Activated naive CD8-positive, alpha-beta T cell (primary cell): ENCODE results near the gene MSRB3.

Source experiments
- H3K27ac Mint-ChIP-seq: one replicate; pipeline ENCODE4 v1.8.0; 2021; ENCODE audit warnings: mixed read lengths
- H3K27me3 Mint-ChIP-seq: one replicate; pipeline ENCODE4 v1.8.0; 2021; ENCODE audit warnings: mixed read lengths
- H3K36me3 Mint-ChIP-seq: one replicate; pipeline ENCODE4 v1.8.0; 2021; ENCODE audit warnings: mixed read lengths
- H3K4me1 Mint-ChIP-seq: one replicate; pipeline ENCODE4 v1.8.0; 2021; ENCODE audit warnings: low read depth, mixed read lengths
- H3K4me3 Mint-ChIP-seq: one replicate; pipeline ENCODE4 v1.8.0; 2021; ENCODE audit warnings: mild to moderate bottlenecking, mixed read lengths
- H3K9me3 Mint-ChIP-seq: one replicate; pipeline ENCODE4 v1.8.0; 2021; ENCODE audit warnings: low read depth, mixed read lengths

MSRB3 gene

DNA sequence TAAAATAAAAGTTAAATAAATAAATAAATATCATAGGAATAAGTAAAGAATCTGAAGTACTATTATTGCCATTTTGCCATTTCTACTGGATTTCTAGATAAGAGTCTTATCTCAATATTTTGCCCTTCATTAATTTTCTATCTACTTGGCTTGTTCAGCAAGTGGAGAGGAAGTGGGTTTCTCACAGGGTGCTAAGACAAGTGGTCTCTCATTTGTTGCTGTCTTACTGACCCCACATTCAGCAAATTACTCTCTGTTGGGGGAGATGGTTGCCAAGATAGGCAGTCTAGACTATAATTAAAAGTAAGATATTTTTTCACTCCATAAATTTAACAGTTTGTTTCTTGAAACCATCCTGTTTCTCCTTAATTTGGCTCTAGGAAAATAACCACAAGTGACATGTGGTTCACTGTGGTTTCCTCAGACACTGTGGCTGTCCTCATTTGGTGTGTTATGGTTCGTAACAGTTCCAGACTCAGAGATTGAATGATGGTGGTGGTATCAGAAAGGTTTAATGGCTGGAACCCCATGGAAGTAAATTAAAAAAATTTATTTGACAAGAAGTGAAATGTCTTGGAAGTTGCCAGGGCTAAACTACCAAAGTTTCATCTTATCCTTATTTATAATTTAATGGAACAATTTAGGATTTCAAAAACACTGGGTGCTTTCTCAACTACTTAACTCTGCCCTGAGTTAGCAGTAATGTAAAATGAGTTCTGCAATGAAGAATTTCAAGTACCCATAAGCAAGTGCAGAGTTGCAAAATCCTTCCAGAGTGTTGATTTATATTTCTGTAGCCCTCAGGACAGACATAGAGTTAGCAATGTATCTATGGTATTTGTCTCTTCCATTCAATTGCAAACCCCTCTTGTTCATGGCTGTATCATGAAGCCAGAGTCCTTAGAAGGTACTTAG, 214.8 kb downstream of the MSRB3 start:
- Mint-ChIP-seq H3K9me3 (peaks cover 6% of the 10 kb centered on the region), H3K27ac (no peak overlapping the region), H3K4me3 (no peak overlapping the region), H3K4me1 (peaks cover 7% of the 10 kb centered on the region), H3K27me3 (peaks cover 8% of the 10 kb centered on the region), H3K36me3 (no peaks in the 10 kb centered on the region)

DNA sequence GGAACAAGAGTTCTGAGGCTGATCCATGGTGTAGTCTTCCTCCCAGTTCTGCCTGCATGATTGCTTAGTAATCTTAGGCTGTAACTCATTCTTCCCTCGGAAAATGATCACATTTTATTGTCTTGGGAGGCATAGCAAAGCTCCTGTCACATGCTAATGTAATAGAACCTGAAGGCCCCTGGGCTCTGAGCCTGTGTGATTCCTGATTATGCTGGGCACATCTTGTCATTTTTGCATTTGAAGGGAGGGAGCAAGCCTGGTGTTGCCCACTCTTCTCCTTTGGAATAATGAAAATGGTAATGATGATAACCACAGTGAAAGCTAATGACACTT, 215.4 kb downstream of the MSRB3 start:
- no peak overlapping the region for H3K27ac Mint-ChIP-seq
- no peaks in the 10 kb centered on the region for H3K36me3 Mint-ChIP-seq
- no peak overlapping the region for H3K4me3 Mint-ChIP-seq
- peaks cover 6% of the 10 kb centered on the region for H3K9me3 Mint-ChIP-seq
- H3K4me1 Mint-ChIP-seq = peaks cover 7% of the 10 kb centered on the region
- H3K27me3 Mint-ChIP-seq = peaks cover 6% of the 10 kb centered on the region

DNA sequence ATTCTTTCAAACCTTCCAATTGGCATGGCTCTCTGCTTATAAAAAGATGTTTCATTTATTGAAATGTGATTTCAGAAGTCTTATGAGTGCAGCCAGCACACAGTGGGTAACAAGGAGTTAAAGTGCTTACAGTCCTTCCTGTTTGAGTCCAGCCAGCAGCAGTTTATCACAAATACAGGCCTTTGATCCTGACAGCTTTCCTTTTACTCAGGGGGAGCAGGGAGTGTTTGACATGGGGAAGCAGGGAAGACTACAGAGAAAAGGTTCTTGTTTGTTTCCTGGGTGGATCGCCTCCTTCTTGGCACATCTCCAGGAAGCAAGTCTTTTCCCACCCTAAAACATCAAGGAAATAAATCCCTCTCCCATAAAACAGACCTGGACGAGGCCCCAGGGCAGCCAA, 216.1 kb downstream of the MSRB3 start:
- Mint-ChIP-seq H3K27me3 (peaks cover 6% of the 10 kb centered on the region), H3K4me1 (peaks cover 7% of the 10 kb centered on the region), H3K27ac (no peak overlapping the region), H3K36me3 (no peaks in the 10 kb centered on the region), H3K4me3 (no peak overlapping the region), H3K9me3 (peaks cover 6% of the 10 kb centered on the region)

DNA sequence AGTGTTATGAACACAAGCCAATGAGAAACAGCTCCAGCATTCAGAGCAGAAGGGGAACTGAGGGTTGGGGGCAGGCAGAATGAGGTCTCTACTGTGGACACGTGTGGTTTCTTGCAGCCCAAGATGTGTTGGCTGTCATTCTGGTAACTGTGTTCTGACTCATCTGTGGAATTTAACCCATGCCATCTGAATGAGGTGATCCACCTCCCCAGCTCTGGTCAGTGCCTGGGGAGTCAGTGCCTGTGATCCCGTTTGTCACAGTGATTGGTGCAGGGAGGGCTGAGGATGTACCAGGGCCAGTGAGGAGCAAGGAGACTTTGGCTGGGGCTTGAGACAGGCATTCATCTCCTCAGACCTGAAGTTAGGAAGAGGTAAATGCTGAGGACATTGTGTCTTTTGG, 216.8 kb downstream of the MSRB3 start:
- Mint-ChIP-seq H3K4me1 (peaks cover 7% of the 10 kb centered on the region), H3K9me3 (peaks cover 6% of the 10 kb centered on the region), H3K4me3 (no peak overlapping the region), H3K36me3 (no peaks in the 10 kb centered on the region), H3K27ac (no peak overlapping the region), H3K27me3 (peaks cover 6% of the 10 kb centered on the region)

DNA sequence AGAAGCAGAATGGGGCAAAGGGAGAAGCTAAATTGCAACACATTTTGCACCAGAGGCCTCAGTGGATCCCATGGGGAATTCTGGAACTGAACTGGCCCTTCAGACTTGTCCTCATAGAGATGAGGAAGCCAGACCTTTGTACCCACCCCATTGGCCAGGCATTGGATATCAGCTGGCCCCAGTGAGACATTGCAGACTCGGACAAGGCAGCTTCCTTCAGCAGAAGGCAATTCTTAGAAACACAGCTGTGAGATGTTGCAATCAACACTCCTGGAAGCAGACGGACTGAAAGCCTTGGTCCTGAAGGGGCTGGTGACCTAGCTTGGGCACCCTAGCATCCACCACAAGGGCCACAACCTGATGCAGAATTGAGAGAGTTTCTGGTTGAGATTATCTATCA, 218.1 kb downstream of the MSRB3 start:
- no peaks in the 10 kb centered on the region for H3K36me3 Mint-ChIP-seq
- peaks cover 5% of the 10 kb centered on the region for H3K9me3 Mint-ChIP-seq
- peaks cover 6% of the 10 kb centered on the region for H3K27me3 Mint-ChIP-seq
- no peak overlapping the region for H3K27ac Mint-ChIP-seq
- peaks cover 7% of the 10 kb centered on the region for H3K4me1 Mint-ChIP-seq
- H3K4me3 Mint-ChIP-seq = no peak overlapping the region

DNA sequence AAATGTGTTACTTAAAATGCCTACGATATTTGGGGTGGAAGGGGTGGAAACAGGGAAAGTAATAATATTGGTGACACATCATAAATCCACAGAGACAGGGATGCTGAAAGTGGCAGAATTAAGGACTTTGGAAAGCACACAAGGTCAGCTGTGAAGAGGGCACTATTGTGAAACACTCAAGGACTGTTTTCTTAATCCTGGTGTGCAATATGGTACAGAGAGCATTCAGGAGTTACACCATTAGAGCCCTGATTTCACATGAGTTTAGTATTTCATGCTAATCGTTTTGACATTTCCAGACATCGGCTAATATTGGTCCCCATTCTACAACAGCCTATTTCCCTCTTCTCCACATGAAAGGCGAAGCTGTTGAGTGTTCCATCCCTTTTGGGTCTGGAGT, 219.2 kb downstream of the MSRB3 start:
- peaks cover 5% of the 10 kb centered on the region for H3K4me1 Mint-ChIP-seq
- no peak overlapping the region for H3K27ac Mint-ChIP-seq
- H3K9me3 Mint-ChIP-seq = no peaks in the 10 kb centered on the region
- peaks cover 6% of the 10 kb centered on the region for H3K27me3 Mint-ChIP-seq
- no peaks in the 10 kb centered on the region for H3K36me3 Mint-ChIP-seq
- no peak overlapping the region for H3K4me3 Mint-ChIP-seq

DNA sequence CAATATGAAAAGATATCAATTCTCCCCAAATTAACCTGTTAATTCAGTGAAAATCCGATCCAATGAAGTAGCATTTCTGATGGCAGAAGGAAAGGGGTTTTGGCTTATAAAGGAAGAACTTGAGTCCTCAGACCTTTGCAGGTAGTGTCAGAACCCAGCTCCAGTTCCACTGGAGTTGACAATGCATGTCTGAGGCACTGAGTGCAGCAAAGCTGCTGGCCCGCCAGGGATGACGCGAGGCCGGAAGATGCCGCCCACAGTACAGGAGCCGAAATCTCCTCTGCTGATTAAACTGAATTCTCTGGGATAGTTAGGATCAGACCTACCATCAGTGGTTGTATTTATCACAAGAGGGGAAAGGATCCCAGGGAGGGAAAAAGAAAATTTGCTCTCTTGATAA, 220.7 kb downstream of the MSRB3 start:
- Mint-ChIP-seq H3K9me3 (no peaks in the 10 kb centered on the region), H3K27ac (no peak overlapping the region), H3K36me3 (no peaks in the 10 kb centered on the region), H3K4me1 (no peaks in the 10 kb centered on the region), H3K4me3 (no peak overlapping the region), H3K27me3 (peaks cover 6% of the 10 kb centered on the region)

DNA sequence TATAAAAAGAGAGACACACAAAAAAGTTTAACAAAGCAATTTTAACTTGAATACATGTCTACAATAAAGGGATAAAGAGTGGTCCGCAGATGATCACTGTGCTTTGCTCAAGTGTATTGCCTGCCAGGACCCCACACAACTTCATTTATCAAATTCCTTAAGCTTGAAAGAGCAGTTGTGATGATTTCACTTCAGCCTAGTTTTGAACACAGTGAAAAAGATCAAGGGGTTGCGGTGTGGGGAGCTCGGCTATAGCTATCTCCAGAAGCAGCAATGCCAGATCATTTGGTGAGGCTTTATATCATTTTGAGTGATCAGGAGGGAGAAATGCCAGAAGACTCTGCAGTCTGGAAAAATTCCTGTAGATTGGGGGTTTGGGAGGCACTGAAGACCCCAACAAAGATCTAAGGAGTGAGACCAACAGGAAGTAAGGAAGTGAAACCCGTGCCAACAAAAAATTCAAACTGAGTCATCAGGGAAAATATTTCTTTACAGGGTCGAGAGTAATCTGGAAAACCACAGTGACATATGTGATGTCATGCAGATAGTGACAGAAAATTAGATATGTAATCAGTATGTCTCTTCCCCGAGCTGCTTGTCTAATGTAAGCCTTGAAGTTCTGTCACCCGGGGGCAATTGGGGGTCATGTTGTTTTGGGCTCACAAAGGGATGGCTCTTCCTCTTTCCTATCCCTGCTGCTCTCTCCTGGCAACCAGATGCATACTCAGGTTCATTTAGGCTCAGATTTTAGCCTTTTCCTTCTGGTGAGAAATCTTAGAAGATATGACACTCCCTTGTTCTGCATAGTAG, 221.8 kb downstream of the MSRB3 start:
- peaks cover 6% of the 10 kb centered on the region for H3K27me3 Mint-ChIP-seq
- H3K36me3 Mint-ChIP-seq = no peaks in the 10 kb centered on the region
- H3K4me1 Mint-ChIP-seq = no peaks in the 10 kb centered on the region
- H3K4me3 Mint-ChIP-seq = no peak overlapping the region
- H3K27ac Mint-ChIP-seq = no peak overlapping the region
- H3K9me3 Mint-ChIP-seq = no peaks in the 10 kb centered on the region

DNA sequence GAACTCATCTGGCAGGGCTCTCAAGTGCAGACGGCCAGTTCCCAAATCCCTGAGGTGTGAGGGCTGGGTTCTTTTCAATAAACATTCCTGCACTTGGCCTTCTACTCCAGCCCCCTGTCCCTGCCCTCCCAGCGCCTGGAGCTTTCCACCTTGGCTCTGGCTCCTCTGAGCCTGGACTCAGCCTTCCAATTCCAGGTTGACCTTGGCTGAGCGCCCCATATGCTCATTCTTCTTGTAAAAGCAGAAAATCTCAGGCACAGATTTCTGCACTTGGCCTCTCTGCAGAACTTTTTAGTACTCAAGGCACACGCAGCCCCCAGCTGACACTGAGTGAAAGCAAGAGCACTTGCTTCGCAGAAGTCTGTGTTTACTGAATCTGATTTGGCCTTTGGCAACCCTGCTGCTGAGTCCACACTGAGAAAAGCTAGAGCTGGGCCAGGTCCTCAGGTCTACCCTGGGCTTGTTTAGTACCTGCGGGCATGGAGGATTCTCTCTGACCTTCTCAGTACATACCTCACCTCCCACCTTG, 222.7 kb downstream of the MSRB3 start:
- Mint-ChIP-seq H3K4me1 (no peaks in the 10 kb centered on the region), H3K27ac (no peak overlapping the region), H3K4me3 (no peak overlapping the region), H3K27me3 (peaks cover 6% of the 10 kb centered on the region), H3K9me3 (no peaks in the 10 kb centered on the region), H3K36me3 (no peaks in the 10 kb centered on the region)

DNA sequence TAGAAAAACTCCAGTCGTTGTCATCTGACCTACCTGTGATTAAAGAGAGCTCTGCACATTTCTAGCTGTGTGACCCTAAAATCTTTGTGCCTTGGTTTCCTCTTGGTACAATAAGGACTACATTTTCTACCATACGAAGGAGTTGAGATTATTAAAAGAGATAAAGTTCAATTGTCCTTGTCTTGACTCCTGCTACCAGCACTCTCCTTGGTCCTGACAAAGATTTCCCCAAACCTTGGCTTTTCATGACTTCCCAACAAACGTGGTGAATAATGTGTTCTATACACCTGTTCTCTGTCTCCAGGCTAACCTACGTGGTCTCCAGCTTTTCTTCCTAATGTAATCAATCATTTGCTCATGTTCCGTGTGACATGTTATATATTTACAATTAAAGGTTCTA, 223.5 kb downstream of the MSRB3 start:
- peaks cover 2% of the 10 kb centered on the region for H3K27me3 Mint-ChIP-seq
- H3K9me3 Mint-ChIP-seq = no peaks in the 10 kb centered on the region
- no peaks in the 10 kb centered on the region for H3K4me1 Mint-ChIP-seq
- H3K36me3 Mint-ChIP-seq = no peaks in the 10 kb centered on the region
- no peak overlapping the region for H3K27ac Mint-ChIP-seq
- no peak overlapping the region for H3K4me3 Mint-ChIP-seq

DNA sequence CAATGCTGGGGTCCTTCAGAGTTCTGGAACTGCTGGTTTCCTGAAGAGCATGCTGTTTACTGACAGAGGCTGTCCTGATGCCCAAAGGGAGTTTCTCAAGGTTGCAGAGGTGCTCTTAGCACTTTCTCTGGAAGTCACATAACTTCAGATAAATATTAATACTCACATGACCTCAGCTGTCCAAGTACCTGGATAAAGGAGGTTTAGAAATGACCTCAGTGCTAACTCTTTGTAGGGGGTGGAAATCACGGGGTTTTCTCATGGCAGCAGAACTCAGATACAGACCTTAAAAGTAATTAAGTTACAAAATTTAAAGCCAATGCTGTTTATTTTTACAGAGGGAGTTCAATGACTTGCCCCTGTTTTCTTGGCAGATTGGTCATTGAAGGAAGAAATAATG, 225.9 kb downstream of the MSRB3 start:
- Mint-ChIP-seq H3K36me3 (no peaks in the 10 kb centered on the region), H3K4me3 (no peak overlapping the region), H3K9me3 (no peaks in the 10 kb centered on the region), H3K4me1 (no peaks in the 10 kb centered on the region), H3K27me3 (peaks cover 3% of the 10 kb centered on the region), H3K27ac (no peak overlapping the region)

DNA sequence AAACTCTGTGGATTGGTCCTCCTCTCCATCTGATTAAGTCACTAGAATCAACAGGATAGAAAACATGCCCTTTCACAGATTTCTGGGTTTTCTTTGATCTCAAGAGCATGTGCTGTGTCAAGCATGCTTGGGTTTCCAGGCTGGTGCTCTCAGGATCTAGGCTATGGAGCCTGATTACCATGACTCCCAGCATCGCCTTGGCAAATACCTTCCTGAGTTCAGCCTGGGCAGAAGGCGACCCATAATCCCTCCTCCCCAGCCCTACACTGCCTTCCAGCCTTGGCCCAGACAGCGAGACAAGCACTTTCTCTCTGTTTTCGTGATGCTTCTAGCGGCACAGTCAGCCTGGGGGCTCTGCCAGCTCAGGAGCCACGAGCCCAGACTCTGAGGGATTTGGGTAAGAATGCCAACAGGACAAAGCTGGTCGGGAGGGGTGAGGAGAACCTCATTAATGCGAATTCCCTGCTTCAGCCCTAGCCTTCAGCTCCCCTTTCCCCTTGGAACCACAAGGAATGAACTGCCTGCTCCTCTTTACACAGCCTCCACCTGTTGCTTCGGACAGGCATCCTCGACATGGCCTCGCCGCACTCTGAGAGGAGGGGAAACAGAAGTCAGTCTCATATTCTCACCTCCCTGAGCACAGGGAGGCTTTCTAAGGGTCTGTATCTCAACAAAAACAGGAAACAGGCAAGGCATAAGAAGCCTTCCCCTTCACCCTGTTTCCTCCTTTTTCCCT, 227.1 kb downstream of the MSRB3 start:
- peaks cover 3% of the 10 kb centered on the region for H3K27me3 Mint-ChIP-seq
- no peaks in the 10 kb centered on the region for H3K4me1 Mint-ChIP-seq
- H3K4me3 Mint-ChIP-seq = no peak overlapping the region
- no peaks in the 10 kb centered on the region for H3K9me3 Mint-ChIP-seq
- H3K36me3 Mint-ChIP-seq = no peaks in the 10 kb centered on the region
- H3K27ac Mint-ChIP-seq = no peak overlapping the region

DNA sequence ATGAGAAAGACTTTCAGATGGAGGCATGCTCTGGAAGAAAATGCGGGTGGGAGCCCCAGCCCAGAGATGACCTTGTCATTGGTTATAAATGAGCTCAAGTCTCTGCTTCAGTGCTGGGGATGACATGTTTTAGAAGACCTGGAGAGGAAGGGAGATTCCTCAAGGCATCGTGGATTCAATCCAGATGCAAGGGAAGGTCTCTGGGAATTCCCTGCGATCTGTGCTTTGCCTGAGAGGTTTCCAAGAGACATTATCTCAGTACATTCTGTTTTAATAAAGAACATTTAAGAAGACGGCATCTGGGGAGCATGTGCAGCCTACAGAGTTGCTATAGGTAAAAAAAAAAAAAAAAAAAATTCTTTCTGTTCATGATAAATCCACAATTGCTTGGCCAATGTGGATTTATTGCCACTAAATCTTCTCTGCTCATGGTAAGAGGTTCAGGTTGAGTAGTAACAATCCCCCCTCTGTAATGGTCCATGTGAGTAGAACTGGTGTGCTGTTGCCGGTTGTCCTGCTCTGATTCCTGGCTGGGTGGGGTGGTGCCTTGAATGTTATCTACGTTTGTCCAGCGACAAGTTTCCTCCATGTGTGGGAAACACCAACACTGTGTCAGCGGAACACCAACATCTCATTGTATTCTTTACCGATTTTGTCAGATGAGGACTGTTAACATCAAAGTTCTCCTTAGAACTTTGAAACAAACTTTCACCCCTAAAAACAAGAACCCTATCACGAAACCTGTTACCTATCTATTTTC, 230.0 kb downstream of the MSRB3 start:
- Mint-ChIP-seq H3K4me1 (no peaks in the 10 kb centered on the region), H3K36me3 (no peaks in the 10 kb centered on the region), H3K27me3 (peaks cover 5% of the 10 kb centered on the region)

DNA sequence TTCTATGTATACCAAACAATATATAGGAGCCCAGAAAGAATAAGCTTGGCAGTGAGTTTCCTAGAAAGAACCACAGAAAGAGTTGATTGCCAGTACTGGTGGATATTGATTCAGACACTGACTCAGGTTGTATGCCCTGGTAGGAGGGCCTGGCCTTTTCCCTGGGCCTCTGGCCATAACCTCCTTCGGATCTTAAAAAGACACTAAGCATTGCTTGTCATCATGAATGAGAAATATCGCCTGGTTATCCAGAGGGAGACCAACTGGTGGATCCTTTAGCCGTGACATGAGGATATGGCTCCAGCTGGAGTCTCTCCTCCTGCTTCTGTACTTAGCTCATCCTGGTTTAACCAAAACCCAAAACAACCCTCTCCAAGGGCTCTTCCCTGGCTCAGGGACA, 231.5 kb downstream of the MSRB3 start:
- H3K9me3 Mint-ChIP-seq = no peaks in the 10 kb centered on the region
- no peak overlapping the region for H3K27ac Mint-ChIP-seq
- H3K36me3 Mint-ChIP-seq = no peaks in the 10 kb centered on the region
- no peaks in the 10 kb centered on the region for H3K4me1 Mint-ChIP-seq
- no peak overlapping the region for H3K4me3 Mint-ChIP-seq
- H3K27me3 Mint-ChIP-seq = peaks cover 5% of the 10 kb centered on the region

More for the DNA sequence above, 230.0 kb downstream of the MSRB3 start:
- H3K4me3 Mint-ChIP-seq = no peak overlapping the region
- no peak overlapping the region for H3K27ac Mint-ChIP-seq
- H3K9me3 Mint-ChIP-seq = no peaks in the 10 kb centered on the region
